Fibroblast of peridontal ligament (primary cell): Measurements from ENCODE around the gene PRODH2.

ENCODE experiments used
- DNase-seq: peaks from one replicate; pipeline ENCODE4 v3.0.0-alpha.2; 2010; ENCODE audit errors: extremely low read depth

The PRODH2 gene, protein sequence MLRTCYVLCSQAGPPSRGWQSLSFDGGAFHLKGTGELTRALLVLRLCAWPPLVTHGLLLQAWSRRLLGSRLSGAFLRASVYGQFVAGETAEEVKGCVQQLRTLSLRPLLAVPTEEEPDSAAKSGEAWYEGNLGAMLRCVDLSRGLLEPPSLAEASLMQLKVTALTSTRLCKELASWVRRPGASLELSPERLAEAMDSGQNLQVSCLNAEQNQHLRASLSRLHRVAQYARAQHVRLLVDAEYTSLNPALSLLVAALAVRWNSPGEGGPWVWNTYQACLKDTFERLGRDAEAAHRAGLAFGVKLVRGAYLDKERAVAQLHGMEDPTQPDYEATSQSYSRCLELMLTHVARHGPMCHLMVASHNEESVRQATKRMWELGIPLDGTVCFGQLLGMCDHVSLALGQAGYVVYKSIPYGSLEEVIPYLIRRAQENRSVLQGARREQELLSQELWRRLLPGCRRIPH

GRCh38 chr19:35812220-35813042 lies at the start of gene PRODH2:
Gene PRODH2 (minus strand): TSS chr19:35812845. CDS start chr19:35812805, 40 bp downstream.
- no peak for DNase-seq

GRCh38 chr19:35861640-35862160 lies 49.1 kb upstream of the PRODH2 start:
- no peak for DNase-seq

DNA sequence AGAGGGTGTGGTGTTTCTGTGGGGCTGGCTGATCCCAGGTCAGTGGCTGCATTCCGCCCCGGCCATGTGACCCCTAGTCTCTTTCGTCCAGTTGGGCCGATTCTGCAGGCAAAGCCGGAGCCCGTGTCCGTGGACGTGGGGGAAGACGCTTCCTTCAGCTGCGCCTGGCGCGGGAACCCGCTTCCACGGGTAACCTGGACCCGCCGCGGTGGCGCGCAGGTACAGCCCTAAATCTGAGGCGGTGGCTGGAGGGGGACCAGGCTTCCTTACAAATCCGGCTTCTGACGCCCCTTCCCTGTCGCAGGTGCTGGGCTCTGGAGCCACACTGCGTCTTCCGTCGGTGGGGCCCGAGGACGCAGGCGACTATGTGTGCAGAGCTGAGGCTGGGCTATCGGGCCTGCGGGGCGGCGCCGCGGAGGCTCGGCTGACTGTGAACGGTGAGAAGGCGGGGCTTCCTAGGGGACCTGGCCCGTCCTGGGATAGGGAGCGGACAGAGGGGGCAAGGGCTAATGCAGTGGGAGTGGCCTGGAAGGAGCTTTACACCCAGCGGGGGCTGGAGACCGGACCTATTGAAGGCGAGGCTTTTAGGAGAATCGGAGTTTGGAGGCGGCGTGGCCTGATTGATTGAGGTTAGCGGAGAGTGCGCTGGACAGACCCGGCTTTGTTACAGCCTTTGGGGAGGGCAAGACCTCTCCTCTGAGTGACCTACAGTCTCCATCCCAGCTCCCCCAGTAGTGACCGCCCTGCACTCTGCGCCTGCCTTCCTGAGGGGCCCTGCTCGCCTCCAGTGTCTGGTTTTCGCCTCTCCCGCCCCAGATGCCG lies 48.4 kb upstream of the PRODH2 start:
- no peak for DNase-seq

- no peak for DNase-seq
These were observed 47.8 kb upstream of the PRODH2 start for GRCh38 chr19:35860436-35860817.

GRCh38 chr19:35859414-35859813 lies 46.8 kb upstream of the PRODH2 start:
- DNase-seq, result no peak

- DNase-seq, result no peak
These were observed 45.7 kb upstream of the PRODH2 start for GRCh38 chr19:35858311-35858710.

DNA sequence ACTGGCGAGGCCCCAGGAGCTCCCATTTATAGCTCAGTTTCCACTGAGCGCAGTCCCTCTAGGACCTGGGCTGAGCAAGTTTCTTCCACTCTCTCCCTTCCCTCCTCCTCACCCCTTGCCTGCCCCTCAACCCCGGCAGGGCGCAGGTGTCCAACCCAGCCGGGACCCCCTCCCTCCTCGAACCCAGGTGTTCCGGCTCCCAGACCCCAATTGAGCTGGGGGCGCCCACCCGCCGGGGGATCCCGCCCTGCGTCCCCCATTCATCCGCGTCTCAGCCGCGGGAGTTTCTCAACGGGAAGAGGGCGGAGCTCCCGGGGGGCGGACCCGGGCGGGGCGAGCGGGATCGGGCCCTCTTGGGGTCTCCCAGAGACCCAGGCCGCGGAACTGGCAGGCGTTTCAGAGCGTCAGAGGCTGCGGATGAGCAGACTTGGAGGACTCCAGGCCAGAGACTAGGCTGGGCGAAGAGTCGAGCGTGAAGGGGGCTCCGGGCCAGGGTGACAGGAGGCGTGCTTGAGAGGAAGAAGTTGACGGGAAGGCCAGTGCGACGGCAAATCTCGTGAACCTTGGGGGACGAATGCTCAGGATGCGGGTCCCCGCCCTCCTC lies 44.0 kb upstream of the PRODH2 start, which contains the start of gene KIRREL2:
TSS of gene KIRREL2 (plus strand) at position 366 of the 604 bp plus-strand sequence. CDS start at position 575, 209 bp downstream.
- DNase-seq, result no peak

DNA sequence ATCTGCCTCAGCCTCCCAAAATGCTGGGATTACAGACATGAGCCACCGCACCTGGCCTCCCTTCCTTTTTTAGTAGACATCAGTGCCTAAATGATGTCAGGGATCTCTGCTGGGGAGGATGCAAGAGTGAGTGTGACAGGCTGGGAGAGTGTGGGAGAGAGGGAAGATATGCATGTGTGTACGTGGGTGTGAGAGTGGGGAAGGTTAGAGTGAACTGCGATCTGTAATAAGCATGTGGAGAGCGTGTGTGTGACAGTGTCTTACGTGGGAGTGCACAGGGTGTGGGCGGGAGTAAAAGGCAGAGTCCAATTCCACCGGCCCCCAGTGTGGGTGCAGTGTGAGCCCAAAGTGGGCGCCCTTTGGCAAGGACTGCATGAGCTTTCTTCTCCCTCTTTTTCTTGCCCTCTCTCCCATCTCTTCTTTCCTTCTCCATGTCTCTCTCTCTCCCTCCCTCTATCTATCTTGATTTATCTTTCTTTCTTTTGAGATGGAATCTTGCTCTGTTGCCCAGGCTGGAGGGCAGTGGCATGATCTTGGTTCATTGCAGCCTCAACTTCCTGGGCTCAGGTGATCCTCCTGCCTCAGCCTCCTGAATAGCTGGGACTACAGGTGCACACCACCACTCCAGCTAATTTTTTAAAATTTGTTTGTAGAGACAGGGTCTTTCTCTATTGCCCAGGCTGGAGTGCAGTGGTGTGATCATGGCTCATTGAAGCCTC lies 40.6 kb upstream of the PRODH2 start:
- DNase-seq, result no peak

GRCh38 chr19:35852029-35852780 lies 39.6 kb upstream of the PRODH2 start, which contains the start of gene NPHS1:
Gene NPHS1 (minus strand): TSS chr19:35852504. CDS start chr19:35851837, 667 bp downstream.
- no peak for DNase-seq

DNA sequence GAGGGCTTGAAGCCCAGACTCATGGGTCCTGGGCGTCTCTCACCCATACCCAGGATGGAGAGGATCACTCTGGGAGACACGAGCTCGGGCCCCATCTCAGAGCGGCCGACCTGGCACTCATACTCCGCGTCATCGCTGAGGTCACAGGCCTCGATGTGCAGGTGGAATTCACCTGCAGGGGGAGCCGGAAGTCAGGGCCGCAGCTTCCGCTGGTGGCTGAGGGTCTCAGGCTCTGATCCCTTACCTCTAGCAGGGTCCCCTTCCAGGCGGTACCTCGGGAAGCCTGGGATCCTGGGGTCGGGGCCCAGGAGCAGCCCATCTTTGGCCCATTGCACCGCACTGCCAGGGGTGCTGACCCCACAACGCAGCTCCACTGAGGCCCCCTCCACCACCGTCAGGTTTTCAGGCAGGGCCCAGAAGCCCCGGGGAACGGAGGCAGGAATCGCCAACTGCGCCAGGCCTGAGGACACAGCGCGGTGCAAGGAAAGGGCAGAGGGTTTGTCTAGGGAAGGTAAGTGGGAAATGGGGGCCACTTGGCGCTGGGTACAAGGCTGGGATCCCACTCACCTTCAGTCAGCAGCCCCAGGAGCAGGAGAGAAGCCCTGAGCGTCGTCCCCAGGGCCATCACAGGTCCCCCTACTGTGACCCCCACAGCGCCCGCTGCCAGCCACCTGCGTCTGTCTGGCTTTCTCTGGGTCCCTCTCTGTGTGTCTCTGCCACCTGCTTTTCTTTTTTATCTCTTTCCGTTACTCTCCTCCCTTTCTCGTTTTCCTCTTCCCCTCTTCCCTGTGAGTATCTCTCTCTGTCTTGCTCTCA lies 38.8 kb upstream of the PRODH2 start:
- DNase-seq, result no peak

GRCh38 chr19:35848919-35849505 lies 36.4 kb upstream of the PRODH2 start:
- no peak for DNase-seq

- no peak for DNase-seq
These were observed 35.8 kb upstream of the PRODH2 start for GRCh38 chr19:35848486-35848885.

- no peak for DNase-seq
These were observed 35.3 kb upstream of the PRODH2 start for GRCh38 chr19:35847911-35848310.

GRCh38 chr19:35846038-35846668 lies 33.5 kb upstream of the PRODH2 start:
- no peak for DNase-seq

GRCh38 chr19:35845215-35846037 lies 32.8 kb upstream of the PRODH2 start:
- DNase-seq, result no peak

GRCh38 chr19:35844482-35845214 lies 32.0 kb upstream of the PRODH2 start:
- no peak for DNase-seq
